Measurements from ENCODE around the gene INHBB.

The INHBB gene

DNA sequence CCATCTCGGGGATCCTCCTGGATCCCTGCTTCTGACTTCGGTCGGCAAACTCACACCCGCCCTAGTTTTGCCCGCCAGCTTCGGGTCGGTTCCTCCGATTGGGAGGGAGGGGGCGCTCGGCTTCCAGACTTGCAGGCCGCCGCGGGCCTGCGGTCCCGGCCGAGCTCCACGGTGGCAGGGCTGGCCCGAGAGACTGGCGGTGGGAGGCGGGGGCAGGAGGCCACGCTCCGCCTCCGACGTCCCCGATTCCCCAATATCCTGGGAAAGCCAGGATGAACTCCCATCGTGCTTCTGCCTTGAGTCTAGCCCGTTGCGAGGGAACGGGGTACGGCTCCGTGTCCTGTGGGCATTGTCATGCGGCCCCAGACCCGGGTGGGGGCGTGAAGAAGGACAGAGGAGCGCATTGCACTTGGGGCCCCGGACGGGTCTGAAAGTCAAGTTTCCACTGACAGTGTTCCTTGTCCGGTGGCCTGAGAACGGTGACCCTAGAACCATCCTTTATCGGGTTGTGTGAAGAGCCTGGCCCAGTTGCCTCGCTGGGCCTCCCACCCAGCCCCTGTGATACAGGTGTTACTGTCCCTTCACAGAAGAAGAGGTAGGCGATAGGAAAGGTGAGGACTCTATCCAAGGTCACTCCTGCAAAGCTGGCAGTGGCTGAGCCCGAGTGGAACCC is 2.4 kb upstream of the INHBB start:
- peak; percentile 48 for DNase-seq

DNA sequence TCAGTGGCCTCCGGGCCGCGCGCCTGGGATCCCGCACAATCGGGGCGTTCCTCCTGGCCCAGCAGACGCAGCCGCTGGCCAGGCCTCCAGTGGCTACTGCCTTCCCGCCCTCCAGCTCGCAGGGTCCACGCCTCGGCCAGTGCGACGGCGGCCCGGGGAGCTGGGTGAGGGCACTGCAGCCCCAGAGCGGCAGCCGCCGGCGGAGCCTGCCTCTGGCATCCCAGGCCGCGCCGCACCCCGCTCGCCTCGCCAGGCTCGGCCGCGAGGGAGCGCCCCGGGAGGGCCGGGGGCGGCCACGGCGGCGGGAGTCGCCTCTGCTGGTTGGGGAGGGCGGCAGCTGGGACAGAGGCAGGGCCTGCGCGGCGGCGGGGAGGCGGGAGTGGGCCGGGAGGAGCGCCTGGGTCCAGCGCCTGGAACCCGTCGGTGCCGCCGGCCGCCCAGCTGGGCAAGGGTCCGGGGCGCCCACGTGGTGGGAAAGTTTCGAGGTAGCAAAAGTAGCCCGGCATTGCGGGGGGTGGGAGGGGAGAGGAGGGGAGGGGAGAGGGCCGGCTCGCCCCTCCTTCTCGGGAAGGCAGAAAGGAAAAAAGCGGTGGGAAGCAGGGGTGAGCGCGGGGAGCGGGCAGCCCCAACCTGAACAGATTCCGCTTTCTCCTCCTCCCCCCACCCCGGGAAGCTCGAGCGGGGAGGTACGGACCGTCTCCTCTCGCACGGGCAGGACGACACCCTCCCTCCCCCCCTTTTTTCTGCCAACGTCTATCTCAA is 1.5 kb upstream of the INHBB start:
- no peak for DNase-seq

DNA sequence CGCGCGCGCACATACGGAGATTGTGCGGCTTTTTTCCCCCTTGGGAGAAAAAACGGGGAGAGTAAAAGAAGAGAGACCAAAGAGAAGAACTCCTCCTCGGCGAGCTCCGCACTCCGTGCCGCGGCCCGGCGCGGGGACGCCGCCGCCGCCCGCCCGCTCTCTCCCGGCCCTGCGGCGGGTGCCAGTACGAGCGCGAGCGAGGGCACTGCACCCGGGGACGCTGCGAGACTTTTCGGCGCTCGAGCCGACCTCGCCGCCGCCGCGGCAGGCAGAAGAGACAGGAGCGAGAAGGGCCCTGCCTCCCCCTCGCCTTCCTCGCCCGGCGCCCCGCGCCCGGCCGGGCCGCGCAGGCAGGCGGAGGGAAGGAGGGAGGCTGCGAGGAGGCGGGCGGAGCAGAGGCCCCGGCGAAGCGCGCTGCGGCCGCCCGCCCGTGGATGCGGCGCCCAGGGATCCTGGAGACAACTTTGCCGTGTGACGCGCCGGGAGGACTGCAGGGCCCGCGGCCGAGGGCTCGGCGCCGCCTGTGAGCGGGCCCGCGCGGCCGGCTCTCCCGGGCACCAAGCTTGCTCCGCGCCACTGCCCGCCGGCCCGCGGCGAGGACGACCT is 857 bp upstream of the INHBB start:
- no peak for DNase-seq

DNA sequence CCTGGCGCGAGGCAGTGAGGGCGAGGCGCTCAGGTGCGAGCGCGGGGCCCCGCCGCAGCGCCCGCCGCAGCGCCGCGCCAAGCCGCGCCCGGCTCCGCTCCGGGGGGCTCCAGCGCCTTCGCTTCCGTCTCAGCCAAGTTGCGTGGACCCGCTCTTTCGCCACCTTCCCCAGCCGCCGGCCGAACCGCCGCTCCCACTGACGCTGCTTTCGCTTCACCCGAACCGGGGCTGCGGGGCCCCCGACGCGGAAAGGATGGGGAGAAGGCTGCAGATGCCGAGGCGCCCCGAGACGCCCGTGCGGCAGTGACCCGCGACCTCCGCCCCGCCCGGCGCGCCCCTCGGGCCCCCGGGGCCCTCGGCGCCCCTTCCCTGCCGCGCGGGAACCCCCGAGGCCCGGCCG is 328 bp upstream of the INHBB start:
- DNase-seq, result no peak

DNA sequence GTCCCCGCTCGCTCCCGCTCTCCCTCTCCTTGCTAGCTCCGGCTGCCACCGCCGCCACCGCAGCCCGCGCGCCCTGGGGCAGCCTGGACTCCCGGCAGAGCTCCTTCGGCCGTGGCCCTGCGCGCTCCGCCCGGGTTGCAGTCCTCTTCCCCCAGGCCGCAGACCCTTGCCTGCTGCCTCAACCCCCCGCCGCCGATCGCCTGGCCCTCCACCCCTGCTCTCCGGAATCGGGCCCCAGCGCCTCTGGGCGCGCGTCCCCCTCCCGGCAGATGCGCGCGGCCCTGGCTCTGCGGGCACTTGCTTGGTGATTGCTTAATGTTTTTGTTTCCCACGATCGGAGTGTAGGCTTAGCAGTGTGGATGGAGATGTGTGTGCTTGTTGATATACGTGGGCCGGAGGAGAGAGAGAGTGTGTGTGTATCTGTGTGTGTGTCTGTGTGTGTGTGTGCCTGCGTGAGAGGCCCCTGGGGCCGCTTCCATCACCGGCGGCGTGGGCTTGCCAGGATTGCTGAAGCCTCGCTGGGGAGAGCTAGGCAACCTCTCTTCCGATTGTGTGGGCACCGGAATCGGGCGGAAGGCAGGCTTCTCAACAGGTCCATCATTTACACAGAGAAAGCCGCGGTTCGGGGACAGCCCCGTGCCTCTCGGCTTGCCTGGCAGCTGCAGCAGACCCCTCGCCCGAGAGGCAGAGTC is 877 bp downstream of the INHBB start:
- peak; percentile 23 for DNase-seq

- no peak for DNase-seq
Observed at GRCh38 chr2:120347396-120348060, 1.6 kb downstream of the INHBB start.

DNA sequence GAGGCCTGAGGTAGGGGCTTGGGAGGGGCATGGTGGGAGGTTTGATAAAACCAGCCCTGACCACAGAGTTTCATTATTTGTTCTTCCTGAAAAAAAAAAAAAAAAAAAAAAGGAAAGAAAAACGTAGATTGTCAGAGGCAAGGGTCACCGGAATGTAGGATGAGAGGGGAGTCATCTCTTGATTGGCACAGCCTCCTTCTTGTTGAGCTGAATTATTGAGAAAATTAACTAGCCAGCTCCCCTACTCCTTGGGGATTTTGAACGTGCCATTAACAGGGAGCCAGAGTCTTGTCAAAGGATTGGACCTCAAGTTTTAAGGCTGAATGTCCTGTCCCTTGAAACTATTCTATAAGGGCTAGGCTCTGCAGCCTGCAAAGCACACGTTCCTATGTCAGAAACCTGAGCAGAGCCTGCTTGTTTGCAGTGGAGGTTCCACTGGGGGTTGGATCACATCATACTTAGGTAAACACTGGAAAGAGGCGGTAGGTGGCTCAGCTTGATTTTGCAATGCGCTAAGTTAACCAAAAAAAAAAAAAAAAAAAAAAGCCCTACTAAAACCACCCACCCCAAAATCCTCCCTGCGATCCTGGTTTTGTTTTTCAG is 2.3 kb downstream of the INHBB start:
- DNase-seq, result no peak

- no peak for DNase-seq
Observed at GRCh38 chr2:120348737-120349439, 3.0 kb downstream of the INHBB start.

DNA sequence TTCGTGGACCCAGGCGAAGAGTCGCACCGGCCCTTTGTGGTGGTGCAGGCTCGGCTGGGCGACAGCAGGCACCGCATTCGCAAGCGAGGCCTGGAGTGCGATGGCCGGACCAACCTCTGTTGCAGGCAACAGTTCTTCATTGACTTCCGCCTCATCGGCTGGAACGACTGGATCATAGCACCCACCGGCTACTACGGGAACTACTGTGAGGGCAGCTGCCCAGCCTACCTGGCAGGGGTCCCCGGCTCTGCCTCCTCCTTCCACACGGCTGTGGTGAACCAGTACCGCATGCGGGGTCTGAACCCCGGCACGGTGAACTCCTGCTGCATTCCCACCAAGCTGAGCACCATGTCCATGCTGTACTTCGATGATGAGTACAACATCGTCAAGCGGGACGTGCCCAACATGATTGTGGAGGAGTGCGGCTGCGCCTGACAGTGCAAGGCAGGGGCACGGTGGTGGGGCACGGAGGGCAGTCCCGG is 3.5 kb downstream of the INHBB start:
- DNase-seq, result no peak

- no peak for DNase-seq
Observed at GRCh38 chr2:120350080-120350479, 4.1 kb downstream of the INHBB start.

DNA sequence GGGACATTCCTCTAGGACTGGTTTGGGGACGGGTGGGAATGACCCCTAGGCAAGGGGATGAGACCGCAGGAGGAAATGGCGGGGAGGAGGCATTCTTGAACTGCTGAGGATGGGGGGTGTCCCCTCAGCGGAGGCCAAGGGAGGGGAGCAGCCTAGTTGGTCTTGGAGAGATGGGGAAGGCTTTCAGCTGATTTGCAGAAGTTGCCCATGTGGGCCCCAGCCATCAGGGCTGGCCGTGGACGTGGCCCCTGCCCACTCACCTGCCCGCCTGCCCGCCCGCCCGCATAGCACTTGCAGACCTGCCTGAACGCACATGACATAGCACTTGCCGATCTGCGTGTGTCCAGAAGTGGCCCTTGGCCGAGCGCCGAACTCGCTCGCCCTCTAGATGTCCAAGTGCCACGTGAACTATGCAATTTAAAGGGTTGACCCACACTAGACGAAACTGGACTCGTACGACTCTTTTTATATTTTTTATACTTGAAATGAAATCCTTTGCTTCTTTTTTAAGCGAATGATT is 4.9 kb downstream of the INHBB start:
- no peak for DNase-seq

GRCh38 chr2:120352696-120353590 is 7.0 kb downstream of the INHBB start:
- no peak for DNase-seq

GRCh38 chr2:120353591-120353898 is 7.6 kb downstream of the INHBB start:
- DNase-seq, result no peak

- DNase-seq, result no peak
Observed at GRCh38 chr2:120353931-120354330, 8.0 kb downstream of the INHBB start.

DNA sequence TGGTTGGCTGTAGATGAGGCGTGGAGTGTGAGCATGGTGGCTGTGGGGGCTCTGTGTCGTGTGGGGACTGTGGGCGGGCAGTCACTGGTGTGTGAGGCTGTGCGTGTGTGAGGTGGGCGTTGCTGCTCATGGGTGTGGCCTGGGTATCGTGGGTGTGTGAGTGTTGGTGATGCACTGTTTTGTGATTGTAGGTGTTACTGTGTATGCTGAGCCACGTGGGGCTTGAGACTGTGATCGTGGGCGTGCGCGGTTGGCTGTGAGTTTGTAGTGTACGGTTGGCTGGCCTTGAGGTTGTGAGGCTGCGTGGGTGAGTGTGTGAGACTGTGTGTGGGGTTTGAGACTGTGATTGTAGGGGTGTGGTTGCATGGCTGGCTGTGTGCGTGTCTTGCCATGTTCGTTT is 8.5 kb downstream of the INHBB start:
- no peak for DNase-seq

DNA sequence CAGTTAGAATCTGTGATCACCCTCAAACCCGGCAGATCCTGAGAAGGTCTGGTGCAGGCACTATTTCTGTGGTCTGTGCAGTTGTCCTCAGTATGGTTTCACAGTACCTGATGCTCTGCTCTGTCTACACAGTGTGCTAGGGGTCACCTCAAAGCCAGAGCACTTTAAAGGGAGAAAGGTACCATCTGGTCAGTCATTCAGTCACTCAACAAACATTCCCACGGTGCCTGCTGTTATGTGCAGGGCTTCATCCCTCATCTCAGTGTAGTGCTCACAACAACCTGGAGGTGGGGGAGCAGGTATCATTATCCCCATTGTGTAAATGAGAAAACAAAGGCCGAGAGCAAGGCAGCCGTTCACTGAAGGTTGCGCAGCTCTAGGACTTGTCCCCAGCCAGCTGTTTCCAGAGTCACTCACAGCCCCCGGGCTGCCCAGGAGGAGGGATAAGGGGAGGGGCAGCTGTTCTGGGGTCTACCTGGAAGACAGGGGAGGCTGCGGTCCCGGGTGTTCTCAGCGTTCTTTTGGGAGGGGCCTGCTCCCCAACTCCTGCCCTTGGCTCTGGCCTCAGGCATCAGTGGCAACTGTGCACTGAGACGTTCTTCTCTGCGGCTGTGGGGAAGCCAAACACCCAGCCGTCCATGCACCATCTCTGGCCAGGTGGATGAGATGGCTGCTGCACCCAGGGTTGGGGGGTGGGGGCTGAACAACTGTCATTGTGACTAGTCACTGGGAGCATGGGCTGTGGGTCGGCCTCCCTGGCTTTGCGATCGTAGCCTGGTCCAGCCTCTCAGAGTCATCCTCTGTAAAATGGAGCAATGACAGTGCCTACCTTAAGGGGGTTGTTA is 9.2 kb downstream of the INHBB start:
- no peak for DNase-seq

DNA sequence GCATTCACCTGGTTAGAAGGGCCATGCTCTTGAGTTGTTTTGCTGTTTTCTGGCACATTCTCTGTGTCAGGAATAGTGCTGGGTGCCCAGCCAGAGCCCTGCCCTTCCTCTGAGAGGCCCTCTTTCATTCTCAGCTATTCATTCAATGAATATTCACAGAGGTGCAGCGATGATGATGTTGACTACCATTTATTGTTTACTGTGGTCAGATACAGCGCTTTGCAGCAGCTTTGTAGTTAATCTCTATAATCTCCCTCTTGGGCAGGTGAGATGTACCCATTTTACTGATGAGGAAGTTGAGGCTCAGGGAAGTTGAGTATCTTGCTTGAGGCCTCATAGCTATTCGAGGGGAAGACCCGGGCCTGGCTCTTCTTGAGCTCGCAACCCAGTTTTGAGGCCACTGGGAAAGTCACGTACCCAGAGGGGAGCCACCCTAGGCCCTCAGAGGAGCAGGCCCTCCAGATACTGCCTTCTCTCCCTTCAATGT is 9.9 kb downstream of the INHBB start:
- DNase-seq, result no peak

DNA sequence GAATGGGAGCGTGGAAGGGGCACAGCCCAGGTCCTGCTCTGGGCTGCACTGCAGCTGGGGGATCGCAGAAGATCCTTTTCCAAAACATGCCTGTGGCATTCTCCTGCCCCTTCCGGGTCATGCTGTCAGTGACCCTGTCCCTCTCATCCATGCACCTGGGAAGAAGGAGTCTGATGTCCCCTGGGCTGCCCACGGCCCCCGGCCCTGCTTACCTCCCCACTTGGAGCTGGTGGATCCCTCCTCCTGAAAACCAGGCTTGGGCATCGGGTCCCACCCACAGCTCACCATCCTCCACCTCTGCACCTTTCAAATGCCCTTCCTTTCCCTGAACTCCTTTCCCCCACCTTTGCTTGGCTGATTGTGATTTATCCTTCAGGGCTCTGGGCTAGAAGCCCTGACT is 11.8 kb downstream of the INHBB start:
- DNase-seq, result no peak

GRCh38 chr2:120358734-120359465 is 13.0 kb downstream of the INHBB start:
- DNase-seq, result peak; percentile 33

Measured in NCI-H2227 treated with DMSO at 0.1 percent for 48 hours (cell line).